ENCODE measurements around the gene TYMS. TPM values are rescaled to one million over a fixed set of nuclear protein-coding genes. Genes with fewer than 3 reads are reported as not detected.

The TYMS gene
- polyA plus RNA-seq, 1 donor from 2014 or later = 3.3 TPM

DNA sequence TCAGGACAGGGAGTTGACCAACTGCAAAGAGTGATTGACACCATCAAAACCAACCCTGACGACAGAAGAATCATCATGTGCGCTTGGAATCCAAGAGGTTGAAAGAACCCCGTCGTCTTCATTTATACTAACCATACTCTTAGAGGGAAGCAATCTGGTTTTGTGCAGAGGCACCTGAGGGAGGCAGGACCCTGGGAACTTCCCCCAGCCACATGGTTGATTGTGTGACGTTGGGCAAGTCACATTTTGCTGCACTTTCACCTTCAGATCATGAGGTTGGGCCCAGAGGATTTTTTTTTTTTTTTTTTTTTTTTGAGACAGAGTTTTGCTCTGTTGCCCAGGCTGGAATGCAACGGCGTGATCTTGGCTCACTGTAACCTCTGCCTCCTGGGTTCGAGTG, 11.6 kb downstream of the TYMS start:
- no peaks in the 10 kb centered on the region for H4K20me1 ChIP-seq (ENCODE audit: insufficient read depth)
- no peak overlapping the region for H3K27ac ChIP-seq (ENCODE audit: low read length)
- peaks cover 3% of the 10 kb centered on the region for H3K79me2 ChIP-seq (replicated peaks; ENCODE audit: insufficient read depth, low read length)
- no peak overlapping the region for H2AFZ ChIP-seq (ENCODE audit: low read depth, low read length)
- H3K36me3 ChIP-seq (ENCODE audit: insufficient read depth, low read length) = no peaks in the 10 kb centered on the region
- no peaks in the 10 kb centered on the region for H3K27me3 ChIP-seq (ENCODE audit: insufficient read depth, low read depth, low read length)
- no peaks in the 10 kb centered on the region for H3K9me2 ChIP-seq (ENCODE audit: insufficient read depth, low read length)
- H3F3A ChIP-seq (ENCODE audit: insufficient read depth, low read length, poor library complexity, severe bottlenecking) = no peaks in the 10 kb centered on the region
- no peak overlapping the region for H3K4me2 ChIP-seq (ENCODE audit: low read length)
- no peak overlapping the region for H3K4me3 ChIP-seq (ENCODE audit: low read length)
- no peak overlapping the region for H3K9ac ChIP-seq (ENCODE audit: low read length)
- no peaks in the 10 kb centered on the region for H3K9me3 ChIP-seq (ENCODE audit: low read length)
- TF ChIP-seq, protein P1, sequence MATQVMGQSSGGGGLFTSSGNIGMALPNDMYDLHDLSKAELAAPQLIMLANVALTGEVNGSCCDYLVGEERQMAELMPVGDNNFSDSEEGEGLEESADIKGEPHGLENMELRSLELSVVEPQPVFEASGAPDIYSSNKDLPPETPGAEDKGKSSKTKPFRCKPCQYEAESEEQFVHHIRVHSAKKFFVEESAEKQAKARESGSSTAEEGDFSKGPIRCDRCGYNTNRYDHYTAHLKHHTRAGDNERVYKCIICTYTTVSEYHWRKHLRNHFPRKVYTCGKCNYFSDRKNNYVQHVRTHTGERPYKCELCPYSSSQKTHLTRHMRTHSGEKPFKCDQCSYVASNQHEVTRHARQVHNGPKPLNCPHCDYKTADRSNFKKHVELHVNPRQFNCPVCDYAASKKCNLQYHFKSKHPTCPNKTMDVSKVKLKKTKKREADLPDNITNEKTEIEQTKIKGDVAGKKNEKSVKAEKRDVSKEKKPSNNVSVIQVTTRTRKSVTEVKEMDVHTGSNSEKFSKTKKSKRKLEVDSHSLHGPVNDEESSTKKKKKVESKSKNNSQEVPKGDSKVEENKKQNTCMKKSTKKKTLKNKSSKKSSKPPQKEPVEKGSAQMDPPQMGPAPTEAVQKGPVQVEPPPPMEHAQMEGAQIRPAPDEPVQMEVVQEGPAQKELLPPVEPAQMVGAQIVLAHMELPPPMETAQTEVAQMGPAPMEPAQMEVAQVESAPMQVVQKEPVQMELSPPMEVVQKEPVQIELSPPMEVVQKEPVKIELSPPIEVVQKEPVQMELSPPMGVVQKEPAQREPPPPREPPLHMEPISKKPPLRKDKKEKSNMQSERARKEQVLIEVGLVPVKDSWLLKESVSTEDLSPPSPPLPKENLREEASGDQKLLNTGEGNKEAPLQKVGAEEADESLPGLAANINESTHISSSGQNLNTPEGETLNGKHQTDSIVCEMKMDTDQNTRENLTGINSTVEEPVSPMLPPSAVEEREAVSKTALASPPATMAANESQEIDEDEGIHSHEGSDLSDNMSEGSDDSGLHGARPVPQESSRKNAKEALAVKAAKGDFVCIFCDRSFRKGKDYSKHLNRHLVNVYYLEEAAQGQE (IDR thresholded peaks at IDR 0.05; ENCODE audit: borderline replicate concordance) = no peak
- TF ChIP-seq EP300 (conservative IDR thresholded peaks at IDR 0.05; ENCODE audit: poor library complexity, severe bottlenecking) (no peak), MXI1 (conservative IDR thresholded peaks at IDR 0.05; ENCODE audit: poor library complexity, severe bottlenecking) (no peak), SMC3 (conservative IDR thresholded peaks at IDR 0.05; ENCODE audit: poor library complexity) (no peak), TAF1 (IDR thresholded peaks at IDR 0.05; ENCODE audit: low read depth) (no peak), RAD21 (conservative IDR thresholded peaks at IDR 0.05) (no peak)

DNA sequence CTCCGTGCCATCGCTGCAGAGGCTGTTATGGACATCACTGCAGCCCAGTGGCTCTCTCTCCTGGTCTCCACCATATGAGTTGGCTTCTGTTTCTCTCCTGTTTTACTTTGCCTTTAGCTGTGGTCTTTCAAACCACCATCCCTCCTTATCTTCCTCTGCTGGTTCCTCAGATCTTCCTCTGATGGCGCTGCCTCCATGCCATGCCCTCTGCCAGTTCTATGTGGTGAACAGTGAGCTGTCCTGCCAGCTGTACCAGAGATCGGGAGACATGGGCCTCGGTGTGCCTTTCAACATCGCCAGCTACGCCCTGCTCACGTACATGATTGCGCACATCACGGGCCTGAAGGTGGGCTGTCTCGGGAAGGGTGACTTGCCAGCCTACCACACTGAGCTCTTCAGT, 13.1 kb downstream of the TYMS start:
- Histone ChIP-seq H3K79me2 (replicated peaks; ENCODE audit: insufficient read depth, low read length) (peaks cover 3% of the 10 kb centered on the region), H3K27ac (ENCODE audit: low read length) (no peak overlapping the region), H3F3A (ENCODE audit: insufficient read depth, low read length, poor library complexity, severe bottlenecking) (no peaks in the 10 kb centered on the region), H3K36me3 (ENCODE audit: insufficient read depth, low read length) (no peaks in the 10 kb centered on the region), H3K9ac (ENCODE audit: low read length) (no peak overlapping the region), H2AFZ (ENCODE audit: low read depth, low read length) (no peak overlapping the region), H3K9me3 (ENCODE audit: low read length) (no peaks in the 10 kb centered on the region), H4K20me1 (ENCODE audit: insufficient read depth) (no peaks in the 10 kb centered on the region), H3K4me2 (ENCODE audit: low read length) (no peak overlapping the region), H3K27me3 (ENCODE audit: insufficient read depth, low read depth, low read length) (no peaks in the 10 kb centered on the region), H3K4me3 (ENCODE audit: low read length) (no peak overlapping the region), H3K9me2 (ENCODE audit: insufficient read depth, low read length) (no peaks in the 10 kb centered on the region)
- TF ChIP-seq SMC3 (conservative IDR thresholded peaks at IDR 0.05; ENCODE audit: poor library complexity) = no peak
- TF ChIP-seq EP300 (conservative IDR thresholded peaks at IDR 0.05; ENCODE audit: poor library complexity, severe bottlenecking) = no peak
- TF ChIP-seq, protein P2, sequence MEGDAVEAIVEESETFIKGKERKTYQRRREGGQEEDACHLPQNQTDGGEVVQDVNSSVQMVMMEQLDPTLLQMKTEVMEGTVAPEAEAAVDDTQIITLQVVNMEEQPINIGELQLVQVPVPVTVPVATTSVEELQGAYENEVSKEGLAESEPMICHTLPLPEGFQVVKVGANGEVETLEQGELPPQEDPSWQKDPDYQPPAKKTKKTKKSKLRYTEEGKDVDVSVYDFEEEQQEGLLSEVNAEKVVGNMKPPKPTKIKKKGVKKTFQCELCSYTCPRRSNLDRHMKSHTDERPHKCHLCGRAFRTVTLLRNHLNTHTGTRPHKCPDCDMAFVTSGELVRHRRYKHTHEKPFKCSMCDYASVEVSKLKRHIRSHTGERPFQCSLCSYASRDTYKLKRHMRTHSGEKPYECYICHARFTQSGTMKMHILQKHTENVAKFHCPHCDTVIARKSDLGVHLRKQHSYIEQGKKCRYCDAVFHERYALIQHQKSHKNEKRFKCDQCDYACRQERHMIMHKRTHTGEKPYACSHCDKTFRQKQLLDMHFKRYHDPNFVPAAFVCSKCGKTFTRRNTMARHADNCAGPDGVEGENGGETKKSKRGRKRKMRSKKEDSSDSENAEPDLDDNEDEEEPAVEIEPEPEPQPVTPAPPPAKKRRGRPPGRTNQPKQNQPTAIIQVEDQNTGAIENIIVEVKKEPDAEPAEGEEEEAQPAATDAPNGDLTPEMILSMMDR (IDR thresholded peaks at IDR 0.05; ENCODE audit: poor library complexity, severe bottlenecking) = no peak
- TF ChIP-seq EZH2 (IDR thresholded peaks at IDR 0.05; ENCODE audit: borderline replicate concordance, insufficient read depth, low read length, poor library complexity, severe bottlenecking) = no peak
- TF ChIP-seq, protein P1 (IDR thresholded peaks at IDR 0.05; ENCODE audit: borderline replicate concordance) = no peak
- TF ChIP-seq MXI1 (conservative IDR thresholded peaks at IDR 0.05; ENCODE audit: poor library complexity, severe bottlenecking) = no peak
- TF ChIP-seq RAD21 (conservative IDR thresholded peaks at IDR 0.05) = no peak
- no peak for TF ChIP-seq POLR2AphosphoS5 (IDR thresholded peaks at IDR 0.05)
- no peak for TF ChIP-seq TAF1 (IDR thresholded peaks at IDR 0.05; ENCODE audit: low read depth)
